Upper lobe of right lung (tissue), 1 donor: ENCODE data around the gene GRPEL1. TPM values are rescaled to one million over a fixed set of nuclear protein-coding genes. Genes with fewer than 3 reads are reported as not detected.

Source experiments
- ATAC-seq: fragments of 200-7000 bp; cut with Tn5 transposase; one replicate; pipeline ENCODE4 v1.9.1; 2020; ENCODE audit warnings: mild to moderate bottlenecking, moderate library complexity
- DNase-seq: peaks from one replicate; pipeline ENCODE4 v3.0.0-alpha.2; 2020
- H3K27ac ChIP-seq: fragments of 200-600 bp; one replicate; pipeline ENCODE4 v1.8.0; 2022
- H3K27me3 ChIP-seq: fragments of 200-600 bp; one replicate; pipeline ENCODE4 v1.8.0; 2022; ENCODE audit warnings: mild to moderate bottlenecking
- H3K36me3 ChIP-seq: fragments of 200-600 bp; one replicate; pipeline ENCODE4 v1.8.0; 2022
- H3K4me1 ChIP-seq: fragments of 200-600 bp; one replicate; pipeline ENCODE4 v1.8.0; 2022
- H3K4me3 ChIP-seq: fragments of 200-600 bp; one replicate; pipeline ENCODE4 v1.8.0; 2022; ENCODE audit warnings: mild to moderate bottlenecking
- H3K9me3 ChIP-seq: fragments of 200-600 bp; one replicate; pipeline ENCODE4 v1.8.0; 2022
- CTCF ChIP-seq: fragments of 200-600 bp; IDR thresholded peaks from one replicate; pipeline ENCODE4 v1.8.0; 2022; ENCODE audit warnings: antibody characterized with exemption
- intact Hi-C: fragments of 100-400 bp; cut with DNase I; formaldehyde crosslinking; loops from one replicate; pipeline ENCODE4 v1.11.0; 2022
- total RNA-seq: library from RNA; stranded (reverse); fragmentation: NEBNext Ultra II Directional; extraction: Animal tissue kit (Norgen Biotek cat#: 25700); gene quantifications from one replicate; pipeline ENCODE4 v1.2.1, GENCODE V29; 2021
- donor health status: DM: no; HTN: yes; CAD: no; lungs with severe emphysema.

Gene GRPEL1
- total RNA-seq, 1 donor from 2014 or later: 27.8 TPM

GRCh38 chr4:7015383-7016035, 52.4 kb downstream of the GRPEL1 start:
- no peak for DNase-seq
- intact Hi-C loops: no loop called here

GRCh38 chr4:7014815-7015214, 53.0 kb downstream of the GRPEL1 start:
- DNase-seq (no peak), ATAC-seq (no peak)
- no peak for TF ChIP-seq CTCF
- intact Hi-C loops: no loop called here
- H3K4me1 ChIP-seq: no peaks in the 10 kb centered on the region
- no peaks in the 10 kb centered on the region for H3K9me3 ChIP-seq
- H3K27me3 ChIP-seq: no peaks in the 10 kb centered on the region
- no peak overlapping the region for H3K27ac ChIP-seq
- H3K36me3 ChIP-seq: peaks cover 79% of the 10 kb centered on the region
- no peak overlapping the region for H3K4me3 ChIP-seq

More at GRCh38 chr4:7015383-7016035, 52.4 kb downstream of the GRPEL1 start:
- H3K4me3 ChIP-seq: no peak overlapping the region
- H3K4me1 ChIP-seq: no peaks in the 10 kb centered on the region
- ATAC-seq: no peak
- no peaks in the 10 kb centered on the region for H3K9me3 ChIP-seq
- no peak for TF ChIP-seq CTCF
- peaks cover 72% of the 10 kb centered on the region for H3K36me3 ChIP-seq
- H3K27ac ChIP-seq: no peak overlapping the region
- H3K27me3 ChIP-seq: no peaks in the 10 kb centered on the region

GRCh38 chr4:7013175-7013574, 54.7 kb downstream of the GRPEL1 start:
- H3K9me3 ChIP-seq: no peaks in the 10 kb centered on the region
- no peak overlapping the region for H3K4me3 ChIP-seq
- H3K27me3 ChIP-seq: no peaks in the 10 kb centered on the region
- no peak for DNase-seq
- no peak for TF ChIP-seq CTCF
- H3K27ac ChIP-seq: no peak overlapping the region
- intact Hi-C loops: no loop called here
- ATAC-seq: no peak
- peaks cover 96% of the 10 kb centered on the region for H3K36me3 ChIP-seq
- no peaks in the 10 kb centered on the region for H3K4me1 ChIP-seq

- Histone ChIP-seq H3K27me3 (no peaks in the 10 kb centered on the region), H3K36me3 (peaks cover 92% of the 10 kb centered on the region), H3K9me3 (no peaks in the 10 kb centered on the region), H3K27ac (no peak overlapping the region), H3K4me3 (no peak overlapping the region), H3K4me1 (no peaks in the 10 kb centered on the region)
- ATAC-seq: no peak
- intact Hi-C loops: no loop called here
- TF ChIP-seq CTCF: no peak
- no peak for DNase-seq
These were observed 58.3 kb downstream of the GRPEL1 start for GRCh38 chr4:7009564-7009963.

Other genes with a start within 250 kb of the GRPEL1 start
- 51.8 TPM for gene TBC1D14, start 158.2 kb downstream of the GRPEL1 start, total RNA-seq
- 23.2 TPM for gene TADA2B, start 24.7 kb downstream of the GRPEL1 start, total RNA-seq
- gene SORCS2, start 124.5 kb upstream of the GRPEL1 start, total RNA-seq: 7.2 TPM